Osteoblast (primary cell): ENCODE results near the gene CHRNB1. TPM values are rescaled to one million over a fixed set of nuclear protein-coding genes. Genes with fewer than 3 reads are reported as not detected.

Experiments
- DNase-seq: peaks from one replicate; pipeline ENCODE4 v3.0.0; 2011; ENCODE audit warnings: low spot score, mixed read lengths; ENCODE audit not compliant: insufficient read length; ENCODE audit errors: missing footprints
- H2AFZ ChIP-seq: 2 replicates; pipeline ENCODE4 v1.6.0; 2011; ENCODE audit warnings: mild to moderate bottlenecking, low read length
- H3K27ac ChIP-seq: 2 replicates; pipeline ENCODE4 v1.5.1; 2011; ENCODE audit warnings: mild to moderate bottlenecking, low read depth, low read length, moderate library complexity
- H3K27me3 ChIP-seq: 2 replicates; pipeline ENCODE4 v1.6.0; 2012; ENCODE audit warnings: mild to moderate bottlenecking, control low read depth, inconsistent platforms, low read length, moderate library complexity; ENCODE audit not compliant: insufficient read depth
- H3K36me3 ChIP-seq: 2 replicates; pipeline ENCODE4 v1.5.1; 2011; ENCODE audit warnings: mild to moderate bottlenecking, low read length, control low read depth, moderate library complexity; ENCODE audit not compliant: insufficient read depth
- H3K4me1 ChIP-seq: 2 replicates; pipeline ENCODE4 v1.5.1; 2011; ENCODE audit warnings: mild to moderate bottlenecking, low read length, control low read depth, moderate library complexity; ENCODE audit not compliant: insufficient read depth
- H3K4me2 ChIP-seq: 2 replicates; pipeline ENCODE4 v1.6.0; 2011; ENCODE audit warnings: mild to moderate bottlenecking, low read length; ENCODE audit not compliant: insufficient read depth
- H3K4me3 ChIP-seq: fragments of 200-600 bp; sonication (generic); 3 replicates; pipeline ENCODE4 v1.5.1; 2012; ENCODE audit warnings: mild to moderate bottlenecking, low read length, inconsistent platforms; ENCODE audit not compliant: insufficient read depth
- H3K79me2 ChIP-seq: 2 replicates; pipeline ENCODE4 v1.6.0; 2012; ENCODE audit warnings: mild to moderate bottlenecking, low read length, control low read depth, inconsistent platforms; ENCODE audit not compliant: insufficient read depth
- H3K9me3 ChIP-seq: 2 replicates; pipeline ENCODE4 v1.5.1; 2011; ENCODE audit warnings: low read depth, low read length, control low read depth
- H4K20me1 ChIP-seq: 2 replicates; pipeline ENCODE4 v1.6.0; 2012; ENCODE audit warnings: mild to moderate bottlenecking, low read length, control low read depth; ENCODE audit not compliant: insufficient read depth
- CTCF ChIP-seq: IDR thresholded peaks from 2 replicates; pipeline ENCODE4 v1.5.1; 2011; ENCODE audit warnings: mild to moderate bottlenecking, low read depth, low read length, moderate library complexity; ENCODE audit errors: extremely low read depth
- total RNA-seq: library from RNA; depleted of rRNA; stranded (reverse); fragments of >200 nt; gene quantifications from 2 replicates; pipeline ENCODE4 v1.2.3, GENCODE V29; 2012

The CHRNB1 gene
- total RNA-seq, 1 donor = 5.4 TPM

DNA sequence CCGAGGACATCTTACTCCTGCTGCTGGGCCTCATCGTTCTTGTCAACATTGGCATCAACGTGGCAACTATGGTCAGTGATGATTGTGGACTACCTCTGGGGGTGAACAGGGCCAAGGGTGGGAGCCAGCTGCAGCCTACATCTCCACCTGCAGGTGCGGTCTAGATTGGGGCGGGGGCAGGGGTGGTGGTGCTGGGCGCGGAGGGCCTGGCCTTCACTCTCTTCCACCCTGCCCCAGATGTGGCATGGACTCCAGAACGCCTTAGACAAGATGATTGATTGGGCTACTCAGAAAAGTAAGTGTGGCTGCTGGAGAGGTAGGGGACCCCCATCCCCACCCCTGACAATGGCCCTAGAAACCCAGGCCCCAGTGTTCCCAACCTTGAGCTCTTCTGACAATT lies 19.1 kb upstream of the CHRNB1 start:
- H2AFZ ChIP-seq = no peak overlapping the region
- TF ChIP-seq CTCF = no peak
- H3K9me3 ChIP-seq = no peaks in the 10 kb centered on the region
- H3K79me2 ChIP-seq = no peaks in the 10 kb centered on the region
- H3K4me2 ChIP-seq = no peak overlapping the region
- H4K20me1 ChIP-seq = no peaks in the 10 kb centered on the region
- H3K36me3 ChIP-seq = no peaks in the 10 kb centered on the region
- H3K4me3 ChIP-seq = no peak overlapping the region
- no peak overlapping the region for H3K27ac ChIP-seq
- no peaks in the 10 kb centered on the region for H3K27me3 ChIP-seq
- no peak for DNase-seq
- H3K4me1 ChIP-seq = no peaks in the 10 kb centered on the region

GRCh38 chr17:7426203-7426863 lies 18.5 kb upstream of the CHRNB1 start:
- TF ChIP-seq CTCF = no peak
- no peaks in the 10 kb centered on the region for H3K79me2 ChIP-seq
- H3K4me3 ChIP-seq = no peak overlapping the region
- H4K20me1 ChIP-seq = no peaks in the 10 kb centered on the region
- H3K27me3 ChIP-seq = no peaks in the 10 kb centered on the region
- H3K36me3 ChIP-seq = no peaks in the 10 kb centered on the region
- no peaks in the 10 kb centered on the region for H3K9me3 ChIP-seq
- DNase-seq = no peak
- H3K27ac ChIP-seq = no peak overlapping the region
- no peak overlapping the region for H2AFZ ChIP-seq
- H3K4me1 ChIP-seq = no peaks in the 10 kb centered on the region
- H3K4me2 ChIP-seq = no peak overlapping the region

DNA sequence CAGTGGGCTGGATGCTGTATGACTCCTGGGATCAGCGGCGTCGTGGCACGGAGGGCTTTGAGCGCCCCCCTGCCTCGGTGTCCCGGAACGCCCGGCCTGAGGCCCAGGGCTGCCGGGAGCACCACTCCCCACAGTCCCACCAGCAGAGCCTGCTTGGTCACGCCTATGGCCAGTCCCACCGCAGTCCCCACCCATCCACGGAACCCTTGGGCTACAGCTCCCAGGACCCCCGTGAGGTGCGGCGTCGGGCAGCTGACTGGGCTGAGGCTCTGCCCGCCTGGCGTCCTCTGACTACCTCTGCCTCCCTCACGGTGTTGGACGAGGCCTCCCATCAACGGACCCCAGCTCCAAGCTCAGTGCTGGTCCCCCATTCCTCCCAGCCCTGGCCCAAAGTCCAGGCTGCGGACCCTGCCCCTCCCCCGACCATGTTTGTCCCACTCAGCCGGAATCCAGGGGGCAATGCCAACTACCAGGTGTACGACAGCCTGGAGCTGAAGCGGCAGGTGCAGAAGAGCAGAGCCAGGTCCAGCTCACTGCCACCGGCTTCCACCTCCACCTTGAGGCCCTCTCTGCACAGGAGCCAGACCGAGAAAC lies 17.9 kb upstream of the CHRNB1 start:
- no peak overlapping the region for H3K4me3 ChIP-seq
- H4K20me1 ChIP-seq = no peaks in the 10 kb centered on the region
- DNase-seq = no peak
- H3K36me3 ChIP-seq = no peaks in the 10 kb centered on the region
- H3K27ac ChIP-seq = no peak overlapping the region
- TF ChIP-seq CTCF = no peak
- no peak overlapping the region for H3K4me2 ChIP-seq
- H3K79me2 ChIP-seq = no peaks in the 10 kb centered on the region
- H3K4me1 ChIP-seq = no peaks in the 10 kb centered on the region
- no peaks in the 10 kb centered on the region for H3K9me3 ChIP-seq
- no peaks in the 10 kb centered on the region for H3K27me3 ChIP-seq
- no peak overlapping the region for H2AFZ ChIP-seq

GRCh38 chr17:7427549-7427948 lies 17.3 kb upstream of the CHRNB1 start:
- Histone ChIP-seq H3K27me3 (no peaks in the 10 kb centered on the region), H3K36me3 (no peaks in the 10 kb centered on the region), H3K27ac (no peak overlapping the region), H4K20me1 (no peaks in the 10 kb centered on the region), H3K4me3 (no peak overlapping the region), H2AFZ (no peak overlapping the region), H3K4me2 (no peak overlapping the region), H3K4me1 (no peaks in the 10 kb centered on the region), H3K9me3 (no peaks in the 10 kb centered on the region), H3K79me2 (no peaks in the 10 kb centered on the region)
- no peak for TF ChIP-seq CTCF
- DNase-seq = peak; percentile 83
